ENCODE measurements around the gene KMT5B. TPM values are rescaled to one million over a fixed set of nuclear protein-coding genes. Genes with fewer than 3 reads are reported as not detected.

Gene KMT5B
- total and polyA plus RNA-seq, 2 experiments from 2014 or later = 26.4 to 31.0 TPM

- TF ChIP-seq ZNF462 (CRISPR knock-in tag; IDR thresholded peaks at IDR 0.05) (no peak), EZH2 (IDR thresholded peaks at IDR 0.05; ENCODE audit: low read depth, unreplicated experiment) (no peak), JUNB (IDR thresholded peaks at IDR 0.05; ENCODE audit: unreplicated experiment) (no peak)
- TF ChIP-seq, protein P1, sequence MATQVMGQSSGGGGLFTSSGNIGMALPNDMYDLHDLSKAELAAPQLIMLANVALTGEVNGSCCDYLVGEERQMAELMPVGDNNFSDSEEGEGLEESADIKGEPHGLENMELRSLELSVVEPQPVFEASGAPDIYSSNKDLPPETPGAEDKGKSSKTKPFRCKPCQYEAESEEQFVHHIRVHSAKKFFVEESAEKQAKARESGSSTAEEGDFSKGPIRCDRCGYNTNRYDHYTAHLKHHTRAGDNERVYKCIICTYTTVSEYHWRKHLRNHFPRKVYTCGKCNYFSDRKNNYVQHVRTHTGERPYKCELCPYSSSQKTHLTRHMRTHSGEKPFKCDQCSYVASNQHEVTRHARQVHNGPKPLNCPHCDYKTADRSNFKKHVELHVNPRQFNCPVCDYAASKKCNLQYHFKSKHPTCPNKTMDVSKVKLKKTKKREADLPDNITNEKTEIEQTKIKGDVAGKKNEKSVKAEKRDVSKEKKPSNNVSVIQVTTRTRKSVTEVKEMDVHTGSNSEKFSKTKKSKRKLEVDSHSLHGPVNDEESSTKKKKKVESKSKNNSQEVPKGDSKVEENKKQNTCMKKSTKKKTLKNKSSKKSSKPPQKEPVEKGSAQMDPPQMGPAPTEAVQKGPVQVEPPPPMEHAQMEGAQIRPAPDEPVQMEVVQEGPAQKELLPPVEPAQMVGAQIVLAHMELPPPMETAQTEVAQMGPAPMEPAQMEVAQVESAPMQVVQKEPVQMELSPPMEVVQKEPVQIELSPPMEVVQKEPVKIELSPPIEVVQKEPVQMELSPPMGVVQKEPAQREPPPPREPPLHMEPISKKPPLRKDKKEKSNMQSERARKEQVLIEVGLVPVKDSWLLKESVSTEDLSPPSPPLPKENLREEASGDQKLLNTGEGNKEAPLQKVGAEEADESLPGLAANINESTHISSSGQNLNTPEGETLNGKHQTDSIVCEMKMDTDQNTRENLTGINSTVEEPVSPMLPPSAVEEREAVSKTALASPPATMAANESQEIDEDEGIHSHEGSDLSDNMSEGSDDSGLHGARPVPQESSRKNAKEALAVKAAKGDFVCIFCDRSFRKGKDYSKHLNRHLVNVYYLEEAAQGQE (IDR thresholded peaks at IDR 0.05; ENCODE audit: unreplicated experiment) = no peak
Measured at GRCh38 chr11:68122936-68123539, 90.1 kb downstream of the KMT5B start (continued).
